Hypothalamus (tissue), 51 donors: ENCODE measurements around the gene ISYNA1.

Source experiments
- DNase-seq, 51 donors: peaks; one replicate each; lab custom pipeline; 2025; lab: John Stamatoyannopoulos, UW

The ISYNA1 gene

DNA sequence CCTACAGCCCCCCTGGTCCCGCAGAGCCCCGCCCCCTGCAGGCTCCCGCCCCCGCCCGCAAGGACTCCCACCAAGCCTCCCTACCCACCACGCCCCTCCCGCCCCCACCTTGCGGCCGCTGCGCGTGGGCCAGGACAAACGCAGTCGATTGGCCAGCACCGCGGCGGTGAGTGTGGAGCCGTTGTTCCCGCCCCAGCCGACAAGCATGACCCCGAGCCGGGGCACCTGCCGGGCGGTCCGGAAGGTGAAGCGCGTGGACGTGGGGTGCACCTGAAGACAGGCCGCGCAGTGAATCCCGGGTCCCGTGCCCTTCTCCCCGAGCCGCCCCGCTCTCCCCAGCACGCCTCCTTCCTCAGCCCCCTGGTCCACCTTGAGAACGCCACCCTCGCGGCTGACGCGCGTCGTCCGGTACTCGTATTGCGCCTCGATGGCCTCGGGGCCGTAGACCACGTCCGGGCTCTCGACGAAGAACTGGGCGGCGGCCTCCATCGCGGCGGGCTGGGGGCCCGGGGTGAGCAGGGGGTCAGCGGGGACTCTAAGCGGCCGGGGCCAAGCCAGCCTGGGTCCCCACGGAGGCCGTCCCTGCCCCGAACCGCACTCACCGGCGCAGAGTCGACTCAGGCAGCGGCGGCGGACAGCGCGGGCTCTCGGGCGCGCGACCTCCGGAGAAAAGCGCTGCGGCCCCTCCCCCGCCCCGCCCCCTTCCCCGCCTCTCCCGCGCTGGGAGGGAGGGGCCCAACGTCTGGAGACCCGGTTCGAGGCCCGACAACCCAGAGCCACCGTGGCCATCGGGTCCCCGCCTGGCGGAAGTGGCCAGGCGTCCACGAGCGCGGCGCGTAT, at the start of gene ISYNA1:
Gene ISYNA1, minus strand, starts transcription at position 643 of the 840 bp plus-strand sequence. Its CDS starts 154 bp downstream, at position 489.
- DNase-seq, result peak in 14 of 51 donors; percentile 8 to 70 (median 36)

DNA sequence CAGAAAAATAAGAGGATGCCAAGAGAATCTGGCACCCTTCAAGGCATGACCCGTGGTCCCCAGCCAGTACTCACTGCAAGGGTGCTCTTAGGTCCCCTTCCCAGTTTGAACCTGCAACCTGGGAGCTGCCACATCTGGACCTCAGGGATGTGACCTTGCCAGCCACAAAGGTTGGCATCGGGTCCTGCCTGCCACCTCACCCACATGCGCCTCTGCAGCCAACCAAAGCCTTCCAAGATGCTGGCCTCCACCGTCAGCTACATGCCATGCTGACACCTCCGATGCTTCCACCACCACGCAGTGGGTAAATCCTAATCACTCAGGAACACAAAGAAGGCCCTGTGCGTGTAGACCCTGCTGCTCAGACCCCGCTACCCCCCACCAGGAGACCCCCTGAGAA, 48.8 kb upstream of the ISYNA1 start:
- no peak for DNase-seq

DNA sequence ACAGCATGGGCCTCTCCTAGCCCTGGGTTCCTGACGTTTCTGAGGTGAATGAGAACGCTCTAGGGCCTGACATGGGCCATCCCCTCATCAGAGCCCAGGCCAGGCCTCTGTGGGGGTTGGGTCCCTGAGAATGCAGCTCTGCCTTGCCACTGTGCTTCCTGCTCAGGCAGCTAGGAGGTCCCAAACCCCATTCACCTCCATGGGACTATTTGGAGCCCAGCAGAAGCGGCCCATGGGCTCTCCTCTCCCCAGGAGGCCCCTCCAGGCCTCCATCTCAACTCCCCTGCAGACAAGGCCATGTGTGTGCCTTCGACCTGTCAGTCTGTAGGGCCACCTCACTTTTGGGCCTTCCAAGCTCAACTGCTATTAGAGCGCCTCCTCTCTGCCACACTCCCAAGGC, 47.1 kb upstream of the ISYNA1 start:
- DNase-seq, result no peak

DNA sequence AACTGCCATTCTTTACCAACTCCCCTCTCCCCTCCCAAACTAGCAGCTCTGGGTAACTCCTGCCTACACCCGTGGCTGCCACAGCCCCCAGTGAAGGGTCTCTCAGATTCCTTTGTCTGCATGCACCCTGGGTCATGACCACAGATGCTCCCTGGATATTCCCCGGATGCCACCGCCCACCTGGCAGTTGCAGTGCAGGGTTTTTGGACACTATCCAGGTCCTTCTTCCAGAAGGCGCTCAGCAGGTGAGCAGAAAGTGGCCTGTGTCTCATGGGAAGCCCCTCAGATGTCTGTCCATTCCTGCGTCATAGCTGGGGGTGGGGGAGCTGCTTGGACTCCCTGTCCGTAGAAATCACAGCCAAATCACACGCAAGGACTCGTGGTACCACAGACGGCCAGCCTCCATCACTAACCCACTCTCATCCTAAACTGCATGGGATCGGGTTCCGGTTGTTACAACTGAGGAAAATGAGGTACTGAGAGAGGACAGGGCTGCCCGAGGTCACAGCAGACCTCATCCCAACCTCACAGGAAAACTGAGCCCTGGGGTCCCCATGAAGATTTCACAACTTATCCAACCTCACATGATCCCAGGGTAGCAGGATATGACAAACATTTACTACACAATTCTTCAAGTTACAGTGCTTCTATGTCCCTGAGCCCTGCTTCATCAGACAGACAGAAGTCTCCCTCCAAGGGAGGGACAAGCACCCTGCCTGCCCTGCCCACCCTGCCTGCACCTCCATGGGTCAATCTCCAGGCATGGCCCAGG, 45.4 kb upstream of the ISYNA1 start:
- DNase-seq, result no peak

DNA sequence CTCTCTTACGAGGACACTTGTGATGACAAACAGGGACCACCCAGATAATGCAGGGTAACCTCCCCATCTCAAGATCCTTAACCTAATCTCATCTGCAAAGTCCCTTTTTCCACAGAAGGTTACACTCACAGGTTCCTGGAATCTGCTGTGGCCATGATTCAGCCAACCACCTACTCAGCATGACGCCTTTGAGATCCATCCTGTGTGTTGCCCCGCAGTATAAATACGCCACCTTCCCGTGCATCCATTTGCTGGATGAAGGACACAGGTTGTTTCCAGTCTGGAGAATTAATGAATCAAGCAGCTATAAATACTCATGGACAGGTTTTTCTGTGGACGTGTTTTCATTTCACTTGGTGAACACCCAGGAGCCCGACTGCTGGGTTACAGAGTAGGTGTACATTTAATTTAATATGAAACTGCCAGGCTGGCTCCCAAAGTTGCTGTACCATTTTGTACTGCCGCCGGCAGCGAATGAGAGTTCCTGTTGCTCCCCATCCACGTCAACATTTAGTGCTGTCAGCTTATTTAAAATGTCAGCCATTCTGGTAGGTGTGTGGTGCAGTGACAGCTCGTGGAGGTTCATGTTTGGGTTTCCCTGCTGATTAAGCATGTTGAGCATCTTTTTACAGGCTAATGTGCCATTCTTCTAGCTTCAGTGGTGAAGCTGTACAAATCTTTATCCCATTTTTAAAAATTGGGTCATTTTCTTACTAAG, 43.7 kb upstream of the ISYNA1 start:
- peak in 1 of 51 donors; percentile 40 for DNase-seq

DNA sequence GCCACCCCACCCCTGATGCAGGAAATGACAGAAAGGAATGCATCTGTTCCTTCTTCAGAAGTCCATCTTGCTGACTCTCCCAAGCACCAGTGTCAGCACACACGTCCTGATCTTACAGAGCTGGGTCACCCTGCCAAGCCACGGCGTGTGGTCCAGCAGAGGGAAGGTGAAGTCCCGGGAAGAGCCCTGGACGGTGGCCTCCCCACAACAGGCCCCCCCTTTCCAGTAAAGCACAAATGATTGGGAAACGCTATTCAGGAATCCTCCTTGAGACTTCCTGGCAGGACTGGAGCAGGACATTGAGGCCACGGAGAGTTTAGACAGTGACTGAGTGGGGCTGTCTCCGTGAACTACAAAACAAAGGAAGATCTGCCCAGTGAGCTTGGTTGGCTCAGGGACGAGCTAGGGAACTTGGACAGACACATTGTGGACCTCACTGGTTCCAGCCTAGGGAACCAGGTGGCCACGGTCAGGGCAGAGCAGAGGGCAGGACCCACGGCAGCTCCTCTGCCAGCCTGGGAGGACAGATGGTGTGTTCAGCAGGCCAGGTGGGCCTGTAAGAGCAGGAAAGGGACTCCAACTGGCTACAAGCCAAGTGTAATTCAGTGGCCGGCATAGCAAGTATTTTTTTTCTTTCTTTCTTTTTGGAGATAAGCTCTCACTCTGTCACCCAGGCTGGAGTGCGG, 42.2 kb upstream of the ISYNA1 start:
- peak in 5 of 51 donors; percentile 11 to 53 (median 20) for DNase-seq

DNA sequence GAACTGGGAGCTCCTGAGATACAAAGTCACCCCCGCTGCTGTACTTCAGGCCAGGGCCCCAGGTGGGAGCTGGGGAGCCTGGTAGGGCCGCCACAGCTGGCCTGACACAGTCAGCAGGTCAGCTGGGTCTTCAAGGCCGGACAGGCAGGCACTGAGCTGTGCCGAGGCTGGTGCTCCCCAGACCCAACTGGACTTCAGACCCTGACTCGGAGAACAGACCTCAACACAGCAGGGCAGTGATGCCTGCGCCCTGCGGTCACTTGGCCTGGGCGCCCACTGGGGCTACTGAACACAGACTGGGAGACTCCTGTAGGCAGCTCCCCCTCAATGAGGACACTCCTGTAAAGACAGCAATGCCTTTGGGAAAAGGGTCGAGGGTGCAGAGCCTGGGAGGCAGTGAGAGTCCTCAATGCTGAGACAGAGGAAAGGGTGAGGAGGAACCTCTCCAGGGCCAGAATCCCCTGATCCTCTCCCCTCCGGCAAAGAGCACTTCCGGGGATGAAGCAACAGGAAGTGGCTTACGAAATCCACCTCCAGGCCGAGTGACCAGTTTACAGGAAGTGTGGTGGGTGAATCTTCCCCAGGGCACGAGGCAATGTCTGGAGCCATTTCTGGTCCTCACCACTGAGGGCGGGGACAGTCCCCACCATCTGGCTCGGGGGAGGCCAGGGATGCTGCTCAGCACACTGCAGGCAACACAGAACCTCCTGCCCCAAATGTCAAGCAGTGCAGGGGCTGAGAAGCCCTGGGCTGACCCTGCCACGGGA, 40.8 kb upstream of the ISYNA1 start:
- peak in 28 of 51 donors; percentile 9 to 65 (median 26) for DNase-seq

DNA sequence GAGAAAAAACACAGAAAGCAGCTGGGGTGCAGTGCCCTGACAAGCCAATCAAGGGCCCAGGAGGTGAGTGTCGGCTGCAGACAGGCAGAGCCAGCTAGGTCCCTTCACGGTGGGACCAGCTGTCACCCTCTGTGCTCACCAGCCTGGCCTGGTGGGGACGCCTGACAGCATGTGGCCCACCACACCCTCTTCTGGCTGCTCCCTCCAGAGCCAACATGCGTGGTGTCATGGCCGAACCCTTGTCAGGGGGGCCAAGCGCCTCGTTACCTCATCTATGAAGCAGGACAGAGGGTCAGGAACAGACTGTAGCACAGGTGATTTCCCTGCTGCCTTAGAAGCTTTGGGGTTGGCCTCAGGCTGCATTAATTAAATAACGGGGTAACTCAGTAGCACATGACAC, 40.0 kb upstream of the ISYNA1 start:
- DNase-seq, result no peak

DNA sequence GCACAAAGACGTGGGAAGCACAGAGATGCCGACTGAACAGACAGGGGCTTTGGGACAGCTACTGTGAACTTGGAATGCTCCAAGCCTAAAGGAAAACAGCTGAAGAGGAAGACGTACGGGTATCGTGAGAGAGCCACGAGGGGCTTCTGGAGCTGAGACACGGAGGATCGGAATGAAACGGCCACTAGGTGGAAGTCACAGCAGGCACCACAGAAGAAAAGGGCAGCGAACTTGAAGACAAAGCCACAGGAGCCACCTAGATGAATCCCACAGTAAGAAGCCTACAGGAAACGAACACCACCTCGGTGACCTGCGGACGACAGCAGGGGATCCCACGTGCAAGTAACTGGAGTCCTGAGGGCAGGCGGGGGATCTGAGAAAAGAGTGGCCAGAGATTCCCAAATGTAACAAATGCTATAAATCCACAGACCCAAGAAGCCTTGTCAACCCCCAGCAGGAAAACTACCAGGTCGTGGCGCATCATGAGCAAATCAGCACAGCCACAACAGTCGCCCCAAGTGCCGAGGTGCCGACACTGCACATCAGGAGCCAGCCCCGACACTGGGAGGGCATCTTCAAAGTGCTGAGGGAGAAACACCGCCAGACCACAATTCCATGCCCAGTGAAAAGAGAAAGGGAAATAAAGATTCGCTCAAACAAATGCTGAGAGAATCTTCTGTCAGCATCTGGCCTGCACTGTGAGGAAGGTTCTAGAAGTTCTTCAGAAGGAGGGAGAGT, 39.3 kb upstream of the ISYNA1 start:
- no peak for DNase-seq

DNA sequence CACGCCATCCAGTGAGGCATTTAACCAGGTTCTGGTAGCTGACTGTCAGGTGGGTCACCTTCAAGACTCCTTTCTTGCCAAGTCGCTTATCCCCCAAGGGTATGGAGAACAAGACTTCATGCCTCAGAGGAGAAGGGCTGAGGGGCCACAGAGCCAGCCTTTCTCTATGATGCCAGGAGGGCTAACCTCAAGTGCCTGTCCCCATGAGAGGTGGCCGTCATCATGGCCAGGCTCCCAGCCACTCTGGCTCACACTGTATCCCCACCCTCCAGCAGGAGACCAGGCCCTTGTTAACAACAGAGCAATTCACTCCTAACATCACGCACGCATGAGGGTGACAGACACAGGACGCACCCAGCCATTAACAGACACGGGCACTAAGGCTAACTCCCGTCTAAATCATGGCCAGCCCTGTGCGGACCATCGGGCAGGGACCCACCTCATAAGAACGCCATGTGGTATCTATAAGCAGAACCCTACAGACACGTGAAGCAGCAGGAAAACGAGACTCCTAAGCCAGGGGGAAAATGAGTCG, 38.6 kb upstream of the ISYNA1 start:
- DNase-seq, result no peak

DNA sequence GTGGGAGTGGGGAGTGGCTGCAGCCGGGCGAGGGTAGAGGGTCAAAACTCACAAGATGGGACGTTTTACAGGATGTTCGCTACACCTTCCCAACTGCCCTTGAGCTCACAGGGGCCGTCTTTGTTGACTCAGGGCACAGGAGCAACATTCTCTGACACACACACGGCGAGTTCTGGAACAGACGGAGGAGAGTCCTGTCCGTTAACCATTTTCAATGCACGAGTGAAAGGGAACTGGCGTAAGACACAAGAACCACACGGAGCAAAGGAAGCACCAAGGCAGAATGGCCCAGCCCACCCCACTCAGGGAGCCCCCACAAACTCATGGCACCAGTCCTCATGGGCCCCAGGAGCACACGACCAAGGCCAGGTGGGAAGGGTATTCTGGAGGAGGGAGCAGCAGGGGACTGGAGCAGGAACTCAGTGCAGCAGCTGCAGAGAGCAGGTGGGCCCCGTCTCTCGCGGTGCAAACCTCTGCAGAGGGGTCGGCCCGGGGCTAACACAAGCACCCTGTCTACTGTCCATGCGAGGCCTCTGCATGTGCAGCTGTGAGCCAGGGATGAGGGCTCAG, 37.9 kb upstream of the ISYNA1 start:
- no peak for DNase-seq

DNA sequence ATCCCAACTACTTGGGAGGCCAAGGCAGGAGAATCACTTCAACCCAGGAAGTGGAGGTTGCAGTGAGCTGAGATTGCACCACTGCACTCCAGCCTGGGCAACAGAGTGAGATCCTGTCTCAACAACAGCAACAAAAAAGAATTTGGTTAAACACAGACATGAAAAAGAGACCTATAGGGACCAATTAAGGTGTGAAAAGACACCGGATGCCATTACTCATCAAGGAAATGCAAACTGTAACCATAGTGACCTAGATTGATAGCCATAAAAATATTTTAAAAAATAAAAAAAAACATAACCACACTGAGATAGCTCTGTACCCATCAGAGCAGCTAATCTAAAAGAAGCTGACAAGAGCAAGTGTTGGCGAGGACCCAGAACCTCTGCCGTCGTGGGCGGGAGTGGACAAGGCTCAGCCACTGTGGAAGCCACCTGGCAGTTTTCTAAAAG, 37.1 kb upstream of the ISYNA1 start:
- DNase-seq, result no peak

DNA sequence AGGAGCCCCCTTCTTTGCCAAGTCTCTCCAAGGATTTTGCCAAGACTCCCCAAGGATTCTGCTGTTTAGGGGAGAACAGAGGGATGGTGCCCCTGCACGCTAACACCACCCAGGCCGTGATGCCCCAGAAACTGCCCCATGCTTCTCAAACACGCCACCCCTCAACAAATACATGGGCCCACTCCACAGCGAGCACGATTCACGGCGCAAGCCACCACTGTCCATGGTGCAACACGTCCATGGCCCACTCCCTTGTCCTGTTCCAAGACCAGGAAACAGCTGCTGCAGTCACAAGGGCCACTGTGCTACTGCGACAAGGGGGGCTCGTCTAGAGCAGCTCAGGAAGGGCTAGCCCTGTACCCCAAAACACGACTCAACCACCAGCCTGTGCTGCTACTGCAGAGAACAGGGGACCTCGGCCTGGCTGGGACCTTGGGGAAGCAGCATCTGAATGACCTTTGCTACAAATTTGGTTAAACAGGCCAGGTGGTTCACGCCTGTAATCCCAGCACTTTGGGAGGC, 36.5 kb upstream of the ISYNA1 start:
- DNase-seq, result no peak

DNA sequence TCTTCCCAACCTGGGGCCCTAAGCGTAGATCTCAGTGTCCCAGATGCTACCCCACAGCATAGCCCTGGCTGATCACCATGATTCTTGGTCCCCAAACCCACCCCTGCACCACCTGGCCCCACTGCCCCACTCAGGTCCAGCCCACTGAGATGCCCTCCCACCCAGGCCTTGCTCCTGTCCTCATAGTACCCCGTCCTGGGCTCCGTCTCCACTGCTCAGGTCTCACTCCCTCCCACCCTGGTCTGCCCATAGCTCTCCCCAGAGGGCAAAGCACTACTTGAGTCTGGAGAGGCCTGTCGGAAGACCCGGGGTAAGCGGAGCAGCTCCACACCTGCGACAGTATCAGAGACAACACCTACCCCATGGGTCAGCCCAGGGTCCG, 35.8 kb upstream of the ISYNA1 start:
- no peak for DNase-seq

DNA sequence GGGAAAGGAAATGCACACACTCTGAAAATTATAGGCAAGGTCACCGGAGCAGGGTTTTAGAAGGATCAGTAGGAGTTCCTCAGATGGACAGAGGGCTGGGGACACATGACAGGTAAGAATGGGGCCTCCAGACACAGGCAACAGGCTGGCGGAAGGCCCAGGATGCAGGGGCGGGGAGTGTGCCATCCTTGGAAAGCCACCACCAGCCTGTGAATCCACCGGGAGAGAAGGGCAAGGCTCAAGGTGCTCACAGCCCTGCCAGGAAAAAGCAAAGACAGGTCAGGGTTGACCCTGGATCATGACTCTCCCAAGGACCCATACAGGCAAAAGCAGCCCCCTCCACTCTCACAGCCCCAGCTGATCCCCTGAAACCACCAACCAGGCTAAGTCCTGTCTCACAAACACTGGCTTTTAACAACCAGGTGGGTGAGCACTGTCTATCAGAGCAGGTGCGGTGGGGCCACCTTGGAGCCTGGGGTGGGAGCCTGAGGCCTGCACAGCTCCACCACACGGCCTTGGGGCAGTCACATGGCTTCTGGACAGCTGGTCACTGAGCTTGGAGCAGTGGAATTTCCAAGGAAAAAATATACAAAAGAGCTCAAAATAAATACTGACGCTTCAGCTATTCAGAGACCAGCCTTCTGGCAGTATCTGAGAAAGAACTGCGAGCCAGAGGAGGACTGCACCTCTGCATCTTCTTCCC, 35.2 kb upstream of the ISYNA1 start:
- DNase-seq, result no peak

DNA sequence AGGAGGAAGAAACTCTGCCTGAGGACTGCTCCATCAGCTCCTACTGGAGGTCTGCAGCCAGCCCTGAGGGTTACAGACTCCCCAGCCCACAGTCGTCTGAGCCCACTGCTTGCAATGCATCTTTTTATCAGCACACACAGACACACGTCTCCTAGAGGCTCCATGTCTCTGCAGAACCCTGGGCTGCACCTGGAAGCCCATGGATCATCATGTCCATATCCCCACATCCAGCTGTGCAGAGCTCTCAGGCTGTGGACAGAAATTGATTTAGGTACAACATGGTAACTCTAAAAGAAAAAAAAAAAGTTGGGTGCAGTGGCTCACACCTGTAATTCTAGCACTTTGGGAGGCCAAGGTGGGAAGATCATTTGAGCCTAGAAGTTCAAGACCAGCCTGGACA, 32.9 kb upstream of the ISYNA1 start:
- DNase-seq, result no peak

DNA sequence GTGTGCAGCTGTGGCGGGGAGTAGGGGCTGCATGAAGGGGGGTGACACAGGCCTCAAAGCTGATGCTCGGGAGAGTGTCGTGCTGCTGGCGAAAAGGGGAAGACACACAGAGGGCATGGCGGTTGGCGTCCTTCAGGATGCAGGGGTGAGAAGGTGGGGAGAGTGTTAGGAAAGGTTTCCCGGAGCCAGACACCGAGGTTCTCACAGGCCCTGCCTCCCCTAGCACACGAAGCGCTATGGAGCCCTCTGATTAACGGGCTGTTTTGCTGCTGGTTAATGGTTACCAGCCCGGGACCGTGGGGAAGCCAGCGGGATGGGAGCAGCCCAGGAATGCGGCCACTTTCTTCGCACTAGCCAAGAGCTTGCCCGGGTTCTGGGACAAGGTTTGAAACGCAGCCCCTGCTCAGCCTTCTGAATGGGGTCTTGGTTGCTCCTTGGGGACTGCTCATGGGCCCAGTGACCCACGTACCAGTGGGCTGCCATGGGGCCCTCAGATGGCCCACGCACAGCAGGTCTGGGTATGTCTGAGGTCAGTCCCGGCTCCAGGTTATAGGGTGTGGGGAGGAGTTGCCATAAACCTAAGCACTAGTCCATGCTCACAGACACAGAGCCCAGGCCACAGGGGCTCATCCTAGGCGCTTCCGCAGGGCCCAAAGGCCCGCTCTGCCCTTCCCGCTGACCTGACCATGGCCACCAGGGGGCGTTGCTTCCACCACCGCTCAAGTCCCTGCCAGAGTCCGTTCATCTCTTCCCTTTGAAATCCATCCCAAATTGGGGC, 31.3 kb upstream of the ISYNA1 start:
- peak in 28 of 51 donors; percentile 10 to 67 (median 26) for DNase-seq
